Omental fat pad (tissue), 4 donors: Measurements from ENCODE around the gene SSH2. TPM values are rescaled to one million over a fixed set of nuclear protein-coding genes. Genes with fewer than 3 reads are reported as not detected.

ENCODE experiments used
- ATAC-seq: fragments of 150-250 bp; one replicate; pipeline ENCODE4 v1.9.1; 2016; ENCODE audit warnings: mild to moderate bottlenecking, moderate library complexity; ENCODE audit not compliant: low FRiP score
- DNase-seq: peaks from one replicate; pipeline ENCODE4 v3.0.0-alpha.2; 2019; ENCODE audit warnings: low spot score
- total RNA-seq, 4 donors: library from RNA; depleted of rRNA; stranded (reverse); fragments of >200 nt; gene quantifications; one replicate each; pipeline ENCODE4 v1.1.0, GENCODE V29; 2016
- TF ChIP-seq, protein P1 (sequence below), 3 donors: fragments of 450-650 bp; IDR thresholded peaks; one replicate each; pipeline ENCODE4 v1.5.1; 2016 to 2017; ENCODE audit warnings: antibody characterized with exemption in 3 of 3, mild to moderate bottlenecking in 3 of 3, moderate library complexity in 2 of 3

Gene SSH2
- total RNA-seq, 4 donors from 2014 or later: 25.1 to 88.0 (median 35.8) TPM

DNA sequence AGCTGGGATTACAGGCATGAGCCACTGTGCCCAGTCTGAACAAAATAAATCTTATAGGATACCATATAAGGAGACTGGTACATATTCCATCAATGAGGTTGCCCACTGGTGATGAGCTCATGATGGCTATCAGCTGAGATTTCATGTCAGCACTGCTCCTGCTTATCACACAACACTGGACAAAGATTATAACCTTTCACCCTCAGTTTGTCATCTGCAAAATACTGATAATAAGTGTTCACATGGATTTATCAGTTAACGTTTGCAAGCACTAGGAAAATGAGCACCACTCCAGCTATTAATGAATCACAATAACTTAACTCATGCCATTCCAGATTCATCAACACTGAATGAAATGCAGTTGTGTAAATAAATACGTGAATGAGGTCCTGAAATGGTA lies 83.7 kb downstream of the SSH2 start:
- no peak for ATAC-seq
- TF ChIP-seq, protein P1, sequence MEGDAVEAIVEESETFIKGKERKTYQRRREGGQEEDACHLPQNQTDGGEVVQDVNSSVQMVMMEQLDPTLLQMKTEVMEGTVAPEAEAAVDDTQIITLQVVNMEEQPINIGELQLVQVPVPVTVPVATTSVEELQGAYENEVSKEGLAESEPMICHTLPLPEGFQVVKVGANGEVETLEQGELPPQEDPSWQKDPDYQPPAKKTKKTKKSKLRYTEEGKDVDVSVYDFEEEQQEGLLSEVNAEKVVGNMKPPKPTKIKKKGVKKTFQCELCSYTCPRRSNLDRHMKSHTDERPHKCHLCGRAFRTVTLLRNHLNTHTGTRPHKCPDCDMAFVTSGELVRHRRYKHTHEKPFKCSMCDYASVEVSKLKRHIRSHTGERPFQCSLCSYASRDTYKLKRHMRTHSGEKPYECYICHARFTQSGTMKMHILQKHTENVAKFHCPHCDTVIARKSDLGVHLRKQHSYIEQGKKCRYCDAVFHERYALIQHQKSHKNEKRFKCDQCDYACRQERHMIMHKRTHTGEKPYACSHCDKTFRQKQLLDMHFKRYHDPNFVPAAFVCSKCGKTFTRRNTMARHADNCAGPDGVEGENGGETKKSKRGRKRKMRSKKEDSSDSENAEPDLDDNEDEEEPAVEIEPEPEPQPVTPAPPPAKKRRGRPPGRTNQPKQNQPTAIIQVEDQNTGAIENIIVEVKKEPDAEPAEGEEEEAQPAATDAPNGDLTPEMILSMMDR (IDR thresholded peaks at IDR 0.05): no peak
- no peak for DNase-seq

- TF ChIP-seq, protein P1 (IDR thresholded peaks at IDR 0.05): no peak
- no peak for DNase-seq
- ATAC-seq: no peak
These were observed 85.5 kb downstream of the SSH2 start for GRCh38 chr17:29844339-29845048.

GRCh38 chr17:29840884-29841283 lies 89.1 kb downstream of the SSH2 start:
- ATAC-seq (no peak), DNase-seq (no peak)
- TF ChIP-seq, protein P1 (IDR thresholded peaks at IDR 0.05): no peak

DNA sequence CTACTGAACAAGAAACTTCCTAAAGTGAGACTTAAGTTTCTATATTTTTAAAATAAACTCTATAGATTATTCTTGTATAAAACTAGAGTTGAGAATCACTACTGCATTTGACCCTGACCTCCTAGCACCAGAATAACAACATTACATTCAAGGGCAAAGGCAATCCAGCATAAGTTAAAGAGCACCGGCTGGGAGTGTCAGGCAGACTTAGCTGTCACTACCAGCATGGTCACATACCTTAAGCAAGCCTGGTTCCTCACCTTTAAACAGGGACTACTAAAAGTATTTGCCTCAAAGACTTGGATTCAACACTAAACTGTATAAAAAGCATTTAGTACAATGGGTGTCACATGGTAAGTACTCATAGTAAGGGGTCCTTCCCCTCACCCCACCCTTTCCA lies 90.4 kb downstream of the SSH2 start:
- ATAC-seq (no peak), DNase-seq (no peak)
- TF ChIP-seq, protein P1 (IDR thresholded peaks at IDR 0.05): no peak

GRCh38 chr17:29838961-29839360 lies 91.1 kb downstream of the SSH2 start:
- TF ChIP-seq, protein P1 (IDR thresholded peaks at IDR 0.05): no peak
- ATAC-seq (no peak), DNase-seq (no peak)

DNA sequence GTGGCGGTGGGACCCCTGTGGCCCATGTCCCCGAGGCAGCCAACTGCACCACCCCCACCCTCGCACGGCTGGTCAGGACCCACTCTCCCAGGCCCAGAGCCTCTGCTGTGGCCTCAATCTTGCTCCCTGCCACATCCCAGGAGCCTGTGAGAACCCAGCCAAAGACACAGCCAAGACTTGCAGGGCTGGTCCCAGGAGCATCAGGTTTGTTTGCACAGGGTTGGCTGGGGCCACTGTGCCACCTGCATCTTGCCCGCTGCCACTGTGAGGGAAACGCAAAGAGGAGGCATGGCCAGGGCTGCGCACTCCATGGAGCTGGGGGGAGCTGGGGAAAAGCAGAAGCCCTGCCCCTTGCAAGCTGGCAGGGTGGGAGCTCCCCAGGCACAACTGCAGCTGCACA lies 92.5 kb downstream of the SSH2 start:
- DNase-seq: no peak
- no peak for ATAC-seq
- TF ChIP-seq, protein P1 (IDR thresholded peaks at IDR 0.05): no peak

DNA sequence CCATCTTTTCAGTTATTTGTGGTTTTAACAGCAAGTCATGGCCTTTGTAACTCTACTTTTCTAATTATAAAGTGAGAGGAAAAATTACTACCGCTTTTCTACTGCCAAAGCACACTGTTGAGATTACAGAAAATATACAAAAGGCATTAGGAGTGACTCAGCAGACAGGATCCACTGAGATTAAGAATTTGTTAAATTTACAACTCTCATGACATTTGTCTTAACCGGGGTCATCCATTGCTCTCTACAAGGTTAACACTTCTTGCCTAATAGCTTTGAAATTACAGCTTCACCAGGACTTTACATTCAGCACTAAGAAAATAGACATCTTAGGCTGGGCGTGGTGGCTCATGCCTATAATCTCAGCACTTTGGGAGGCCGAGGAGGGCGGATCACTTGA lies 93.4 kb downstream of the SSH2 start:
- ATAC-seq: no peak
- TF ChIP-seq, protein P1 (IDR thresholded peaks at IDR 0.05): no peak

More for the DNA sequence above, 93.4 kb downstream of the SSH2 start:
- DNase-seq: no peak
